Measurements from ENCODE around the gene PTPRT. TPM values are rescaled to one million over a fixed set of nuclear protein-coding genes. Genes with fewer than 3 reads are reported as not detected.

The PTPRT gene
- total and polyA plus RNA-seq, 4 donors = 0.14 to 2.8 (median 0.40) TPM

DNA sequence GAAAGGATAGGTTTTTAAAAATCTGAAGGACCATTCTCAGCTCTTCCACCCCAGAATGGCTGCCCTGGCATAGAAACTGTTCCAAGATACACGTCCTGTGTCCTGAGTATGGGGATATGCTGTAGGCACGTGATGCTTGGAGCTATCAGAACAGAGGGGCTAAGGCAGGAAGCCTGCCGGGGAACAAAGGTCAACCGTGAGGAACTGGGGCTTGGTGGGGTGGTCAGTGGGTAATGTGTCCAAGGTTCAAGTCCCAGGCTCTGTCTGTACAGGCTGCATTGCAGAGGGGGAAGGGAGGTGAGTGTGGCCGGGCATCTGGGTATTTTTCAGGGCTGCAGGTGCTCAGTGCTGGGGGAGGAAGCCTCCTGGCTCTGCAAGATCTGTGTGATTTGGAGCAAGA lies 1092.0 kb downstream of the PTPRT start:
- Histone ChIP-seq H3K27ac (ENCODE audit: low read depth in 1 of 2, low read length in 2 of 2) (no peak overlapping the region), H3K4me1 (ENCODE audit: control insufficient read depth in 4 of 4, insufficient read depth in 4 of 4, low read length in 3 of 4) (no peaks in the 10 kb centered on the region)
- whole genome bisulfite sequencing = 49% methylated on average over 5 of the region's 5 CpGs

DNA sequence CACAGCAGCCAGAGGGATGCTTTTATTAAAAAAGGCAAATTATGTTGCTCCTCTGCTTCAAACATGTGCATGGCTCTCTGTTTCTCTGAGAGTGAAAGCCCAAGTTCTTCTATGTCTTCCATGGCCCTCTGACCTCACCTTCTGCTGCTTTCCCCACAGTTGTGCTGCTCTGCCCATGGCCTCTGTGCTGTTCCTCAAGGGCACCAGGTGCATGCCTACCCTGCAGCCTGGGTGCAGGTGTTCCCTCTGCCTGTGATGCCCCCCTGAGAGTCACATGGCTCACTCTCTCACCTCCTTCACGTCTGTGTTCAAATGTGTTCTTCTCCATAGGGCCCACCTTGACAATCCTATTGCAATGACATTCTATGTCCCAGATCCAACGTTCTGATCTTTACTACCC lies 1094.5 kb downstream of the PTPRT start:
- WGBS = 62% methylated on average over 2 of the region's 2 CpGs
- Histone ChIP-seq H3K36me3 (ENCODE audit: control insufficient read depth in 4 of 4, insufficient read depth in 3 of 4, low read depth in 1 of 4, low read length in 3 of 4) (no peaks in the 10 kb centered on the region), H3K9ac (ENCODE audit: low read depth in 1 of 2, low read length in 2 of 2) (no peak overlapping the region), H3K4me1 (ENCODE audit: control insufficient read depth in 4 of 4, insufficient read depth in 4 of 4, low read length in 3 of 4) (no peaks in the 10 kb centered on the region), H3K4me3 (ENCODE audit: low read depth in 1 of 3, low read length in 3 of 3) (no peak overlapping the region), H3K27ac (ENCODE audit: low read depth in 1 of 2, low read length in 2 of 2) (no peak overlapping the region), H3K27me3 (ENCODE audit: control insufficient read depth in 4 of 4, insufficient read depth in 4 of 4, low read length in 3 of 4) (no peaks in the 10 kb centered on the region), H3K9me3 (ENCODE audit: control insufficient read depth in 4 of 4, low read length in 3 of 4) (no peaks in the 10 kb centered on the region)
- DNase-seq (ENCODE audit: low spot score) = no peak
- TF ChIP-seq, protein P1, sequence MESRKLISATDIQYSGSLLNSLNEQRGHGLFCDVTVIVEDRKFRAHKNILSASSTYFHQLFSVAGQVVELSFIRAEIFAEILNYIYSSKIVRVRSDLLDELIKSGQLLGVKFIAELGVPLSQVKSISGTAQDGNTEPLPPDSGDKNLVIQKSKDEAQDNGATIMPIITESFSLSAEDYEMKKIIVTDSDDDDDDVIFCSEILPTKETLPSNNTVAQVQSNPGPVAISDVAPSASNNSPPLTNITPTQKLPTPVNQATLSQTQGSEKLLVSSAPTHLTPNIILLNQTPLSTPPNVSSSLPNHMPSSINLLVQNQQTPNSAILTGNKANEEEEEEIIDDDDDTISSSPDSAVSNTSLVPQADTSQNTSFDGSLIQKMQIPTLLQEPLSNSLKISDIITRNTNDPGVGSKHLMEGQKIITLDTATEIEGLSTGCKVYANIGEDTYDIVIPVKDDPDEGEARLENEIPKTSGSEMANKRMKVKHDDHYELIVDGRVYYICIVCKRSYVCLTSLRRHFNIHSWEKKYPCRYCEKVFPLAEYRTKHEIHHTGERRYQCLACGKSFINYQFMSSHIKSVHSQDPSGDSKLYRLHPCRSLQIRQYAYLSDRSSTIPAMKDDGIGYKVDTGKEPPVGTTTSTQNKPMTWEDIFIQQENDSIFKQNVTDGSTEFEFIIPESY (IDR thresholded peaks at IDR 0.05) = no peak
- TF ChIP-seq TAF1 (conservative IDR thresholded peaks at IDR 0.05) = no peak
- no peak for TF ChIP-seq HNF4G (IDR thresholded peaks at IDR 0.05)
- no peak for TF ChIP-seq SP1 (IDR thresholded peaks at IDR 0.05)
- TF ChIP-seq, protein P2, sequence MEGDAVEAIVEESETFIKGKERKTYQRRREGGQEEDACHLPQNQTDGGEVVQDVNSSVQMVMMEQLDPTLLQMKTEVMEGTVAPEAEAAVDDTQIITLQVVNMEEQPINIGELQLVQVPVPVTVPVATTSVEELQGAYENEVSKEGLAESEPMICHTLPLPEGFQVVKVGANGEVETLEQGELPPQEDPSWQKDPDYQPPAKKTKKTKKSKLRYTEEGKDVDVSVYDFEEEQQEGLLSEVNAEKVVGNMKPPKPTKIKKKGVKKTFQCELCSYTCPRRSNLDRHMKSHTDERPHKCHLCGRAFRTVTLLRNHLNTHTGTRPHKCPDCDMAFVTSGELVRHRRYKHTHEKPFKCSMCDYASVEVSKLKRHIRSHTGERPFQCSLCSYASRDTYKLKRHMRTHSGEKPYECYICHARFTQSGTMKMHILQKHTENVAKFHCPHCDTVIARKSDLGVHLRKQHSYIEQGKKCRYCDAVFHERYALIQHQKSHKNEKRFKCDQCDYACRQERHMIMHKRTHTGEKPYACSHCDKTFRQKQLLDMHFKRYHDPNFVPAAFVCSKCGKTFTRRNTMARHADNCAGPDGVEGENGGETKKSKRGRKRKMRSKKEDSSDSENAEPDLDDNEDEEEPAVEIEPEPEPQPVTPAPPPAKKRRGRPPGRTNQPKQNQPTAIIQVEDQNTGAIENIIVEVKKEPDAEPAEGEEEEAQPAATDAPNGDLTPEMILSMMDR (IDR thresholded peaks at IDR 0.05; ENCODE audit: low read depth, low read length, missing input control) = no peak
- no peak for TF ChIP-seq FOXA2 (IDR thresholded peaks at IDR 0.05)
- no peak for TF ChIP-seq RXRA (IDR thresholded peaks at IDR 0.05)
- no peak for TF ChIP-seq YY1 (IDR thresholded peaks at IDR 0.05)

More for the DNA sequence above, 1092.0 kb downstream of the PTPRT start:
- no peaks in the 10 kb centered on the region for H3K27me3 ChIP-seq (ENCODE audit: control insufficient read depth in 4 of 4, insufficient read depth in 4 of 4, low read length in 3 of 4)
- no peak overlapping the region for H3K4me3 ChIP-seq (ENCODE audit: low read depth in 1 of 3, low read length in 3 of 3)
- no peak for DNase-seq (ENCODE audit: low spot score)
- H3K9ac ChIP-seq (ENCODE audit: low read depth in 1 of 2, low read length in 2 of 2) = no peak overlapping the region
- H3K9me3 ChIP-seq (ENCODE audit: control insufficient read depth in 4 of 4, low read length in 3 of 4) = no peaks in the 10 kb centered on the region
- H3K36me3 ChIP-seq (ENCODE audit: control insufficient read depth in 4 of 4, insufficient read depth in 3 of 4, low read depth in 1 of 4, low read length in 3 of 4) = no peaks in the 10 kb centered on the region
- TF ChIP-seq NR2F2 (IDR thresholded peaks at IDR 0.05) = no peak
- TF ChIP-seq, protein P3, sequence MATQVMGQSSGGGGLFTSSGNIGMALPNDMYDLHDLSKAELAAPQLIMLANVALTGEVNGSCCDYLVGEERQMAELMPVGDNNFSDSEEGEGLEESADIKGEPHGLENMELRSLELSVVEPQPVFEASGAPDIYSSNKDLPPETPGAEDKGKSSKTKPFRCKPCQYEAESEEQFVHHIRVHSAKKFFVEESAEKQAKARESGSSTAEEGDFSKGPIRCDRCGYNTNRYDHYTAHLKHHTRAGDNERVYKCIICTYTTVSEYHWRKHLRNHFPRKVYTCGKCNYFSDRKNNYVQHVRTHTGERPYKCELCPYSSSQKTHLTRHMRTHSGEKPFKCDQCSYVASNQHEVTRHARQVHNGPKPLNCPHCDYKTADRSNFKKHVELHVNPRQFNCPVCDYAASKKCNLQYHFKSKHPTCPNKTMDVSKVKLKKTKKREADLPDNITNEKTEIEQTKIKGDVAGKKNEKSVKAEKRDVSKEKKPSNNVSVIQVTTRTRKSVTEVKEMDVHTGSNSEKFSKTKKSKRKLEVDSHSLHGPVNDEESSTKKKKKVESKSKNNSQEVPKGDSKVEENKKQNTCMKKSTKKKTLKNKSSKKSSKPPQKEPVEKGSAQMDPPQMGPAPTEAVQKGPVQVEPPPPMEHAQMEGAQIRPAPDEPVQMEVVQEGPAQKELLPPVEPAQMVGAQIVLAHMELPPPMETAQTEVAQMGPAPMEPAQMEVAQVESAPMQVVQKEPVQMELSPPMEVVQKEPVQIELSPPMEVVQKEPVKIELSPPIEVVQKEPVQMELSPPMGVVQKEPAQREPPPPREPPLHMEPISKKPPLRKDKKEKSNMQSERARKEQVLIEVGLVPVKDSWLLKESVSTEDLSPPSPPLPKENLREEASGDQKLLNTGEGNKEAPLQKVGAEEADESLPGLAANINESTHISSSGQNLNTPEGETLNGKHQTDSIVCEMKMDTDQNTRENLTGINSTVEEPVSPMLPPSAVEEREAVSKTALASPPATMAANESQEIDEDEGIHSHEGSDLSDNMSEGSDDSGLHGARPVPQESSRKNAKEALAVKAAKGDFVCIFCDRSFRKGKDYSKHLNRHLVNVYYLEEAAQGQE (IDR thresholded peaks at IDR 0.05) = no peak
- no peak for TF ChIP-seq RXRA (IDR thresholded peaks at IDR 0.05)
- no peak for TF ChIP-seq GABPA (IDR thresholded peaks at IDR 0.05 in 1 of 2, conservative IDR thresholded peaks at IDR 0.05 in 1 of 2)
- TF ChIP-seq RAD21 (IDR thresholded peaks at IDR 0.05) = no peak
- no peak for TF ChIP-seq TAF1 (conservative IDR thresholded peaks at IDR 0.05)
- TF ChIP-seq, protein P4, sequence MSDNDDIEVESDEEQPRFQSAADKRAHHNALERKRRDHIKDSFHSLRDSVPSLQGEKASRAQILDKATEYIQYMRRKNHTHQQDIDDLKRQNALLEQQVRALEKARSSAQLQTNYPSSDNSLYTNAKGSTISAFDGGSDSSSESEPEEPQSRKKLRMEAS (IDR thresholded peaks at IDR 0.05) = no peak
- no peak for TF ChIP-seq YY1 (IDR thresholded peaks at IDR 0.05)
- TF ChIP-seq, protein P5, sequence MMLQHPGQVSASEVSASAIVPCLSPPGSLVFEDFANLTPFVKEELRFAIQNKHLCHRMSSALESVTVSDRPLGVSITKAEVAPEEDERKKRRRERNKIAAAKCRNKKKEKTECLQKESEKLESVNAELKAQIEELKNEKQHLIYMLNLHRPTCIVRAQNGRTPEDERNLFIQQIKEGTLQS (IDR thresholded peaks at IDR 0.05) = no peak

Measured in liver (tissue), 9 donors.